Measurements from ENCODE around the gene ILRUN. TPM values are rescaled to one million over a fixed set of nuclear protein-coding genes. Genes with fewer than 3 reads are reported as not detected.

ILRUN gene
- total and polyA plus RNA-seq, 9 of the 15 experiments (the other 6 are each of a cell fraction or from before 2014, with no cell fraction given): 24.9 to 78.9 (median 53.4) TPM

GRCh38 chr6:34695729-34696188, 808 bp downstream of the ILRUN start (continued):
- TF ChIP-seq NR2C2 (CRISPR knock-in tag; IDR thresholded peaks at IDR 0.05): no peak
- TF ChIP-seq NR2C2 (tag; IDR thresholded peaks at IDR 0.05): no peak; the same call in 1 of the 2 replicates
- no peak for TF ChIP-seq KLF10 (CRISPR knock-in tag; IDR thresholded peaks at IDR 0.05)
- no peak for TF ChIP-seq MECOM (CRISPR knock-in tag; IDR thresholded peaks at IDR 0.05)
- no peak for TF ChIP-seq CAMTA2 (CRISPR knock-in tag; conservative IDR thresholded peaks at IDR 0.05)
- peak in 1 of 2 experiments; percentile 49; a peak in 1 of 4 replicates for TF ChIP-seq HDAC1 (IDR thresholded peaks at IDR 0.05)
- peak; percentile 18; the same call in 1 of the 2 replicates for TF ChIP-seq ZBTB7A (IDR thresholded peaks at IDR 0.05; ENCODE audit: borderline replicate concordance, control insufficient read depth, low read depth, low read length)
- TF ChIP-seq KLF1 (tag; IDR thresholded peaks at IDR 0.05): no peak
- TF ChIP-seq ZBTB2 (IDR thresholded peaks at IDR 0.05): 0 out of 2 replicates have a peak, but pooled peaks have one; percentile 22
- no peak for TF ChIP-seq ZBTB34 (CRISPR knock-in tag; IDR thresholded peaks at IDR 0.05)
- TF ChIP-seq OTX1 (CRISPR knock-in tag; IDR thresholded peaks at IDR 0.05): 0 out of 2 replicates have a peak, but pooled peaks have one; percentile 27
- TF ChIP-seq ZNF75A (CRISPR knock-in tag; IDR thresholded peaks at IDR 0.05): no peak
- peak; percentile 44; the same call in 1 of the 2 replicates for TF ChIP-seq PHB2 (IDR thresholded peaks at IDR 0.05; ENCODE audit: low read depth)
- no peak for TF ChIP-seq ARID4B (CRISPR knock-in tag; IDR thresholded peaks at IDR 0.05)
- no peak for TF ChIP-seq KAT8 (IDR thresholded peaks at IDR 0.05; ENCODE audit: low read depth)

All from K562 (cell line).